Gastrocnemius medialis (tissue), 4 donors: ENCODE results near the gene EEF1G.

Experiments
- CTCF ChIP-seq, 5 experiments: fragments of 450-650 bp in 3 of 5; fragments of 200-600 bp in 2 of 5; sonication (generic) in 2 of 5; IDR thresholded peaks in 4 of 5; conservative IDR thresholded peaks in 1 of 5; 1 replicate in 4 of 5; 2 replicates in 1 of 5; pipeline ENCODE4 v1.5.1; 2016 to 2019; ENCODE audit warnings: antibody characterized with exemption in 5 of 5, mild to moderate bottlenecking in 3 of 5, moderate library complexity in 3 of 5
- POLR2A ChIP-seq, 2 donors: fragments of 450-650 bp; IDR thresholded peaks; one replicate each; pipeline ENCODE4 v1.6.1; 2017; ENCODE audit warnings: antibody characterized with exemption in 2 of 2, mild to moderate bottlenecking in 2 of 2, moderate library complexity in 2 of 2

GRCh38 chr11:62540804-62541701 lies 32.6 kb downstream of the EEF1G start:
- TF ChIP-seq CTCF (IDR thresholded peaks at IDR 0.05 in 4 of 5, conservative IDR thresholded peaks at IDR 0.05 in 1 of 5), result no peak
- TF ChIP-seq POLR2A (IDR thresholded peaks at IDR 0.05), result no peak
